Panc1 (cell line): ENCODE results near the gene POLN.

Source experiments
- CTCF ChIP-seq: fragments of 450-650 bp; IDR thresholded peaks from 2 replicates; pipeline ENCODE4 v1.5.1; 2017; ENCODE audit warnings: mild to moderate bottlenecking
- REST ChIP-seq, 2 experiments: IDR thresholded peaks; 2 replicates each; pipeline ENCODE4 v1.6.1; 2011 to 2012; ENCODE audit warnings: low read depth in 2 of 2, control low read depth in 1 of 2, low read length in 1 of 2, mild to moderate bottlenecking in 1 of 2, moderate library complexity in 1 of 2; ENCODE audit not compliant: insufficient read depth in 1 of 2
- SIN3A ChIP-seq: IDR thresholded peaks from 2 replicates; pipeline ENCODE4 v1.6.1; 2012; ENCODE audit warnings: low read depth, mild to moderate bottlenecking, low read length, moderate library complexity, borderline replicate concordance; ENCODE audit not compliant: insufficient read depth
- TCF7L2 ChIP-seq: IDR thresholded peaks from 2 replicates; pipeline ENCODE4 v1.6.1; 2011; ENCODE audit warnings: mild to moderate bottlenecking, low read depth, low read length, inconsistent platforms

GRCh38 chr4:2089222-2089621, 152.7 kb downstream of the POLN start:
- TF ChIP-seq CTCF, result no peak
- no peak for TF ChIP-seq REST (IDR thresholded peaks at IDR 0.05; ENCODE audit: insufficient read depth in 1 of 2, low read depth in 2 of 2, low read length in 1 of 2)
- TF ChIP-seq SIN3A, result no peak
- TF ChIP-seq TCF7L2, result no peak
